Endothelial cell of umbilical vein (primary cell): ENCODE results near the gene PSG1.

Experiments used
- CTCF ChIP-seq, 2 donors: IDR thresholded peaks; 1 replicate in 1 of 2; 2 replicates in 1 of 2; pipeline ENCODE4 v1.5.1; 2011; ENCODE audit warnings: low read length in 2 of 2, mild to moderate bottlenecking in 2 of 2, moderate library complexity in 2 of 2, control low read depth in 1 of 2, inconsistent platforms in 1 of 2, low read depth in 1 of 2; ENCODE audit not compliant: insufficient read depth in 1 of 2; ENCODE audit errors: extremely low read depth in 1 of 2
- GATA2 ChIP-seq: IDR thresholded peaks from 2 replicates; pipeline ENCODE4 v1.7.0; 2011; ENCODE audit warnings: low read depth, mild to moderate bottlenecking, moderate library complexity, mixed read lengths, low read length; ENCODE audit not compliant: insufficient read length, insufficient read depth
- JUN ChIP-seq: IDR thresholded peaks from 2 replicates; pipeline ENCODE4 v1.6.1; 2011; ENCODE audit warnings: borderline replicate concordance, low read depth; ENCODE audit not compliant: insufficient read length, insufficient read depth
- MYC ChIP-seq: IDR thresholded peaks from one replicate; pipeline ENCODE4 v1.6.1; 2011; ENCODE audit warnings: mild to moderate bottlenecking, low read depth, low read length
- POLR2A ChIP-seq: IDR thresholded peaks from 2 replicates; pipeline ENCODE4 v1.6.1; 2012; ENCODE audit warnings: low read depth, mild to moderate bottlenecking, control low read depth, low read length
- POLR2AphosphoS5 ChIP-seq: IDR thresholded peaks from 2 replicates; pipeline ENCODE4 v1.6.1; 2012; ENCODE audit warnings: low read depth, mild to moderate bottlenecking, control low read depth, low read length, moderate library complexity; ENCODE audit not compliant: insufficient read depth
- TF ChIP-seq, protein P1 (sequence below): IDR thresholded peaks from 2 replicates; pipeline ENCODE4 v1.6.1; 2011; ENCODE audit not compliant: insufficient read depth, insufficient read length

GRCh38 chr19:42879613-42880012 is at the start of gene PSG1:
- no peak for TF ChIP-seq CTCF (IDR thresholded peaks at IDR 0.05; ENCODE audit: extremely low read depth in 1 of 2, insufficient read depth in 1 of 2, low read depth in 1 of 2, low read length in 2 of 2)
- TF ChIP-seq GATA2, result no peak
- no peak for TF ChIP-seq JUN
- TF ChIP-seq, protein P1, sequence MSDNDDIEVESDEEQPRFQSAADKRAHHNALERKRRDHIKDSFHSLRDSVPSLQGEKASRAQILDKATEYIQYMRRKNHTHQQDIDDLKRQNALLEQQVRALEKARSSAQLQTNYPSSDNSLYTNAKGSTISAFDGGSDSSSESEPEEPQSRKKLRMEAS, result no peak
- no peak for TF ChIP-seq POLR2A
- no peak for TF ChIP-seq MYC
- TF ChIP-seq POLR2AphosphoS5, result no peak
